ENCODE results near the gene TMEM101.

DNA sequence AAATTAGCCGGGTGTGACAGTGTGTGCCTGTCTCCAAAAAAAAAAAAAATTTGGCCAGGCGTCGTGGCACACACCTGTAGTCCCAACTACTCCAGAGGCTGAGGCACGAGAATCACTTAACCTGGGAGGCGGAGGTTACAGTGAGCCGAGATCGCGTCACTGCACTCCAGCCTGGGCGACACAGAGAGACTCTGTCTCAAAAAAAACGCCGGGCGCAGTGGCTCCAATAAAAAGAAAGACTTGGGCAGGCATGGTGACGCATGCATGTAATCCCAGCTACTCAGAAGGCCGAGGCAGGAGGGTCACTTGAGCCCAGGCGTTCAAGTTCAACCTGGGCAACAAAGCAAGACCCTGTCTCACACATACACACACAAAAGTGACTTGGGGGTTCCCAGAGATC, 48.1 kb upstream of the TMEM101 start:
- TF ChIP-seq RCOR1 (IDR thresholded peaks at IDR 0.05; ENCODE audit: low read length) (no peak), POLR2AphosphoS5 (IDR thresholded peaks at IDR 0.05; ENCODE audit: low read depth, low read length) (no peak)
- TF ChIP-seq, protein P1, sequence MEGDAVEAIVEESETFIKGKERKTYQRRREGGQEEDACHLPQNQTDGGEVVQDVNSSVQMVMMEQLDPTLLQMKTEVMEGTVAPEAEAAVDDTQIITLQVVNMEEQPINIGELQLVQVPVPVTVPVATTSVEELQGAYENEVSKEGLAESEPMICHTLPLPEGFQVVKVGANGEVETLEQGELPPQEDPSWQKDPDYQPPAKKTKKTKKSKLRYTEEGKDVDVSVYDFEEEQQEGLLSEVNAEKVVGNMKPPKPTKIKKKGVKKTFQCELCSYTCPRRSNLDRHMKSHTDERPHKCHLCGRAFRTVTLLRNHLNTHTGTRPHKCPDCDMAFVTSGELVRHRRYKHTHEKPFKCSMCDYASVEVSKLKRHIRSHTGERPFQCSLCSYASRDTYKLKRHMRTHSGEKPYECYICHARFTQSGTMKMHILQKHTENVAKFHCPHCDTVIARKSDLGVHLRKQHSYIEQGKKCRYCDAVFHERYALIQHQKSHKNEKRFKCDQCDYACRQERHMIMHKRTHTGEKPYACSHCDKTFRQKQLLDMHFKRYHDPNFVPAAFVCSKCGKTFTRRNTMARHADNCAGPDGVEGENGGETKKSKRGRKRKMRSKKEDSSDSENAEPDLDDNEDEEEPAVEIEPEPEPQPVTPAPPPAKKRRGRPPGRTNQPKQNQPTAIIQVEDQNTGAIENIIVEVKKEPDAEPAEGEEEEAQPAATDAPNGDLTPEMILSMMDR (IDR thresholded peaks at IDR 0.05), result no peak

Measured in SK-N-SH (cell line).